ENCODE measurements around the gene RAPGEF6. TPM values are rescaled to one million over a fixed set of nuclear protein-coding genes. Genes with fewer than 3 reads are reported as not detected.
A peak's percentile ranks its signal among the peaks of the same experiment; 100 is the strongest.

RAPGEF6 gene
- total RNA-seq, 3 donors from 2014 or later (not counting 1 experiment from before 2014, with no cell fraction given), result 30.1 to 61.0 (median 42.1) TPM

DNA sequence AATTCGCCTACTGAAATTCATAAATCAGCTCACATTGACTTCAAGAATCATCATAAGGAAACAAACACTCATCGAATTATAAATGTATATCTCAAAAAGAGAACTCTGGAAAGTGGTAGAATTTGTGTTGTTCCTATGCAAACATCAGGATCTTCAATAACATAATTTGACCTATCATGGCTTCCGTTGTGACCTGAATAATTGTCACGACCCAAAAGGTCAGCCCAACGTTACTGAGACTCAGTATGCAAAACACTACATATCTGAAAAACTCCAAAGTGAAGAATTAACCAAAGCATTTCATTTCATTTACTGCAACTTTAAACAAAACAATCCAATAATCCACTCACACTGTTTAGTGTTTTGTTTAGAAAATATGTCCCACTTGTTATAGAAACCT, 1.2 kb downstream of the RAPGEF6 start:
- ATAC-seq, result no peak
- WGBS (ENCODE audit: insufficient coverage), result 19% methylated on average over 3 of the region's 5 CpGs

DNA sequence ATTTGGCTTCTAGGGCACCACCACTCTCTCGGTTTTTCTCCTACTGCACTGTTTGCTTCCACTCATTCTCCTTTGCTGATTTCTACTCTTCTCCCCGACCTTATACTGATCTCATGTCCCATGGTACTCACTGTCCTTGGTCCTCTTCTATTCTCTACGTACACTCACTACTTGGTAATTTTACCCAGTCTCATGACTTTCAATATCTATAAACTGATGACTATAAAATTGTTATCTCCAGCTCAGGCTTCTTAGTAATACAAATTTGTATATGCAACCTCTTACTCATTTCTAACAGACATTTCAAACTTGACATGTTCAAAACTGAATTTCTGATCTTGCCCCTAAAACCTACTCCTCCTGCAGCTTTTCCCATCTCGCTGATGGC, 4.1 kb downstream of the RAPGEF6 start:
- TF ChIP-seq, protein P1, sequence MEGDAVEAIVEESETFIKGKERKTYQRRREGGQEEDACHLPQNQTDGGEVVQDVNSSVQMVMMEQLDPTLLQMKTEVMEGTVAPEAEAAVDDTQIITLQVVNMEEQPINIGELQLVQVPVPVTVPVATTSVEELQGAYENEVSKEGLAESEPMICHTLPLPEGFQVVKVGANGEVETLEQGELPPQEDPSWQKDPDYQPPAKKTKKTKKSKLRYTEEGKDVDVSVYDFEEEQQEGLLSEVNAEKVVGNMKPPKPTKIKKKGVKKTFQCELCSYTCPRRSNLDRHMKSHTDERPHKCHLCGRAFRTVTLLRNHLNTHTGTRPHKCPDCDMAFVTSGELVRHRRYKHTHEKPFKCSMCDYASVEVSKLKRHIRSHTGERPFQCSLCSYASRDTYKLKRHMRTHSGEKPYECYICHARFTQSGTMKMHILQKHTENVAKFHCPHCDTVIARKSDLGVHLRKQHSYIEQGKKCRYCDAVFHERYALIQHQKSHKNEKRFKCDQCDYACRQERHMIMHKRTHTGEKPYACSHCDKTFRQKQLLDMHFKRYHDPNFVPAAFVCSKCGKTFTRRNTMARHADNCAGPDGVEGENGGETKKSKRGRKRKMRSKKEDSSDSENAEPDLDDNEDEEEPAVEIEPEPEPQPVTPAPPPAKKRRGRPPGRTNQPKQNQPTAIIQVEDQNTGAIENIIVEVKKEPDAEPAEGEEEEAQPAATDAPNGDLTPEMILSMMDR (IDR thresholded peaks at IDR 0.05), result no peak

More for the DNA sequence above, 1.2 kb downstream of the RAPGEF6 start:
- H3K9me3 Mint-ChIP-seq, result no peaks in the 10 kb centered on the region
- TF ChIP-seq, protein P1 (IDR thresholded peaks at IDR 0.05), result no peak
- peak overlapping the region; percentile 95 for H3K4me3 Mint-ChIP-seq
- H3K4me3 ChIP-seq (ENCODE audit: low read length), result peak overlapping the region; percentile 94
- no peaks in the 10 kb centered on the region for H3K27me3 Mint-ChIP-seq (ENCODE audit: low read depth in 2 of 2)
- H3K27ac Mint-ChIP-seq, result peak overlapping the region in 1 of 2 donors; percentile 96
- H3K36me3 Mint-ChIP-seq, result no peaks in the 10 kb centered on the region
- H3K36me3 ChIP-seq (ENCODE audit: control insufficient read depth, insufficient read depth, low read length), result no peaks in the 10 kb centered on the region
- H3K27ac ChIP-seq (ENCODE audit: low read length), result peak overlapping the region; percentile 89
- H3K4me1 Mint-ChIP-seq, result peaks cover 26 to 33% of the 10 kb centered on the region in 2 donors
- peaks cover 15% of the 10 kb centered on the region for H3K4me1 ChIP-seq (ENCODE audit: control insufficient read depth, insufficient read depth, low read length)
- H3K9me3 ChIP-seq (ENCODE audit: control insufficient read depth, insufficient read depth, low read length), result no peaks in the 10 kb centered on the region
- H3K27me3 ChIP-seq (ENCODE audit: control insufficient read depth, insufficient read depth, low read length), result no peaks in the 10 kb centered on the region
- intact Hi-C loops (cut with micrococcal nuclease), result loop anchor here (2.0 kb wide), 2 partner anchors 119 to 163 kb away; partner anchors contain the start of gene FNIP1
- no peak for DNase-seq

DNA sequence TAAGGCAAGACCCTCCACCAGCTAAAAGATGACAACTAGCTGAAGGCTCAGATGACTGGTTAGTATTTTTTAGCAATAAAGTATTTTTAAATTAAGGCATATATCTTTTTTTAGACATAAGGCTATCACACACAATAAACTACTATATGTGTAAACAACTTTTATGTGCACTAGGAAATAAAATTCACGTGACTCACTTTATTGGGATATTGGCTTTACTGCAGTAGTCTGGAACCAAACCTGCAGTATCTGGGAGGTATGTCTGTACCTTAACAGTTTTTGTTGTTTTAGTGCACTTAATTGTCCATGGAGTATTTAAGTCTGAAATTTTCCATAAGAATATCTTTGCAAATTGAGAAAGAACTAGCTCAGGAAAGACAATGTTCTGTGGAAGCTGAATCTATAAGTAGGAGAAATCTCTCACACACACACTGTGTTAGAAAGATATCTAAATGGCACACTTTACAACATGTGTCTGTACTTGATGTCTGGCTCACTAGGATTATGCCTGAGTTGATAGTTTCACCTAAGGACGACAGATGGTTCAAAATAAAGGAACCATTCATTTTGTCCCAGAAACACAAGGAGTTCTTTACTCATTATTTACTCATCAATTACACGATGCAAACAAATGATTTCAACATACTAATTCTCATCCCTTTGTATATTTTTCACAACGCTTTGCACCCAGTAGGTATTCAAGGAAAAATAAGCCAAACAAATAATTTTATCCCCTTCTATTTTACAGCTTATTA, 4.6 kb downstream of the RAPGEF6 start:
- H3K36me3 ChIP-seq (ENCODE audit: control insufficient read depth, insufficient read depth, low read length), result no peaks in the 10 kb centered on the region
- Mint-ChIP-seq H3K9me3 (no peaks in the 10 kb centered on the region), H3K4me1 (peaks cover 38 to 45% of the 10 kb centered on the region in 2 donors), H3K4me3 (no peak overlapping the region), H3K27me3 (ENCODE audit: low read depth in 2 of 2) (no peaks in the 10 kb centered on the region), H3K36me3 (no peaks in the 10 kb centered on the region), H3K27ac (no peak overlapping the region)
- no peak overlapping the region for H3K27ac ChIP-seq (ENCODE audit: low read length)
- 88% methylated on average over 4 of the region's 4 CpGs for WGBS (ENCODE audit: insufficient coverage)
- no peaks in the 10 kb centered on the region for H3K9me3 ChIP-seq (ENCODE audit: control insufficient read depth, insufficient read depth, low read length)
- no peak overlapping the region for H3K4me3 ChIP-seq (ENCODE audit: low read length)
- intact Hi-C loops (cut with micrococcal nuclease), result no loop called here
- H3K27me3 ChIP-seq (ENCODE audit: control insufficient read depth, insufficient read depth, low read length), result no peaks in the 10 kb centered on the region
- peaks cover 9% of the 10 kb centered on the region for H3K4me1 ChIP-seq (ENCODE audit: control insufficient read depth, insufficient read depth, low read length)
- TF ChIP-seq, protein P1 (IDR thresholded peaks at IDR 0.05), result no peak
- ATAC-seq (no peak), DNase-seq (no peak)

More for the DNA sequence above, 4.1 kb downstream of the RAPGEF6 start:
- peaks cover 35 to 46% of the 10 kb centered on the region in 2 donors for H3K4me1 Mint-ChIP-seq
- Histone ChIP-seq H3K36me3 (ENCODE audit: control insufficient read depth, insufficient read depth, low read length) (no peaks in the 10 kb centered on the region), H3K4me1 (ENCODE audit: control insufficient read depth, insufficient read depth, low read length) (peaks cover 11% of the 10 kb centered on the region), H3K9me3 (ENCODE audit: control insufficient read depth, insufficient read depth, low read length) (no peaks in the 10 kb centered on the region), H3K27ac (ENCODE audit: low read length) (no peak overlapping the region), H3K27me3 (ENCODE audit: control insufficient read depth, insufficient read depth, low read length) (no peaks in the 10 kb centered on the region), H3K4me3 (ENCODE audit: low read length) (no peak overlapping the region)
- intact Hi-C loops (cut with micrococcal nuclease), result no loop called here
- no peak for DNase-seq
- H3K27ac Mint-ChIP-seq, result no peak overlapping the region
- H3K36me3 Mint-ChIP-seq, result no peaks in the 10 kb centered on the region
- no peaks in the 10 kb centered on the region for H3K9me3 Mint-ChIP-seq
- H3K4me3 Mint-ChIP-seq, result no peak overlapping the region
- WGBS (ENCODE audit: insufficient coverage), result 80% methylated on average over 4 of the region's 4 CpGs
- ATAC-seq, result no peak
- H3K27me3 Mint-ChIP-seq (ENCODE audit: low read depth in 2 of 2), result no peaks in the 10 kb centered on the region
